CD14-positive monocyte (primary cell): ENCODE data around the gene EFNA1. TPM values are rescaled to one million over a fixed set of nuclear protein-coding genes. Genes with fewer than 3 reads are reported as not detected.
"Not testable (repeated sequence)": the region's sequence is repeated elsewhere in the genome, so short reads cannot be mapped to it uniquely, and the experiment has no call there.

Experiments
- DNase-seq, 3 donors: peaks; one replicate each; pipeline ENCODE4 v3.0.0-alpha.2; 2011 to 2022
- H2AFZ ChIP-seq: 2 replicates; pipeline ENCODE4 v1.6.0; 2012; ENCODE audit warnings: mild to moderate bottlenecking, low read depth, low read length, inconsistent platforms; ENCODE audit not compliant: insufficient read depth, poor library complexity, severe bottlenecking
- H3K27ac ChIP-seq, 2 donors: 1 replicate in 1 of 2; 2 replicates in 1 of 2; pipeline ENCODE4 v1.5.1; 2012 to 2013; ENCODE audit warnings: low read length in 2 of 2, control low read depth in 1 of 2, inconsistent platforms in 1 of 2, low read depth in 1 of 2, mild to moderate bottlenecking in 1 of 2
- H3K27me3 ChIP-seq, 2 donors: one replicate each; pipeline versions ENCODE4 v1.6.0 to v1.6.1; 2011 to 2013; ENCODE audit warnings: low read length in 2 of 2; ENCODE audit not compliant: control insufficient read depth in 2 of 2, insufficient read depth in 2 of 2
- H3K36me3 ChIP-seq, 2 donors: replicated peaks in 1 of 2; 1 replicate in 1 of 2; 2 replicates in 1 of 2; pipeline versions ENCODE4 v1.5.1 to v1.6.1; 2012 to 2013; ENCODE audit warnings: low read length in 2 of 2, control low read depth in 1 of 2, inconsistent platforms in 1 of 2, mild to moderate bottlenecking in 1 of 2; ENCODE audit not compliant: insufficient read depth in 2 of 2, control insufficient read depth in 1 of 2
- H3K4me1 ChIP-seq, 2 donors: 1 replicate in 1 of 2; 2 replicates in 1 of 2; pipeline versions ENCODE4 v1.5.1 to v1.6.1; 2012 to 2013; ENCODE audit warnings: low read length in 2 of 2, control low read depth in 1 of 2, inconsistent platforms in 1 of 2, mild to moderate bottlenecking in 1 of 2, moderate library complexity in 1 of 2; ENCODE audit not compliant: insufficient read depth in 2 of 2, control insufficient read depth in 1 of 2
- H3K4me2 ChIP-seq: replicated peaks from 2 replicates; pipeline ENCODE3; 2012; ENCODE audit warnings: low read length, moderate library complexity, mild to moderate bottlenecking; ENCODE audit not compliant: poor library complexity, severe bottlenecking; ENCODE audit errors: extremely low read depth
- H3K4me3 ChIP-seq, 3 experiments: fragments of 200-600 bp in 1 of 3; sonication (generic) in 1 of 3; replicated peaks in 1 of 3; 1 replicate in 2 of 3; 2 replicates in 1 of 3; pipeline ENCODE4 v1.5.1; 2011 to 2013; ENCODE audit warnings: low read length in 3 of 3, mild to moderate bottlenecking in 3 of 3, control low read depth in 2 of 3, low read depth in 2 of 3, inconsistent platforms in 1 of 3, moderate library complexity in 1 of 3
- H3K79me2 ChIP-seq: 2 replicates; pipeline ENCODE4 v1.6.0; 2012; ENCODE audit warnings: mild to moderate bottlenecking, control low read depth, inconsistent platforms, low read length, moderate library complexity; ENCODE audit not compliant: insufficient read depth
- H3K9ac ChIP-seq: 2 replicates; pipeline ENCODE4 v1.6.0; 2017; ENCODE audit warnings: low read length, mild to moderate bottlenecking; ENCODE audit not compliant: insufficient read depth, poor library complexity, severe bottlenecking
- H3K9me3 ChIP-seq, 2 donors: replicated peaks in 1 of 2; 1 replicate in 1 of 2; 2 replicates in 1 of 2; pipeline versions ENCODE4 v1.5.1 to v1.6.1; 2012 to 2013; ENCODE audit warnings: low read length in 2 of 2, control low read depth in 1 of 2; ENCODE audit not compliant: control insufficient read depth in 1 of 2, insufficient read depth in 1 of 2
- H4K20me1 ChIP-seq: 2 replicates; pipeline ENCODE4 v1.6.0; 2012; ENCODE audit warnings: mild to moderate bottlenecking, low read length, control low read depth, moderate library complexity; ENCODE audit not compliant: insufficient read depth
- H3K27ac Mint-ChIP-seq, 7 donors: one replicate each; pipeline ENCODE4 v1.8.0; 2020; ENCODE audit warnings: mild to moderate bottlenecking in 7 of 7, mixed read lengths in 7 of 7, moderate library complexity in 6 of 7, inconsistent platforms in 2 of 7
- H3K27me3 Mint-ChIP-seq, 3 donors: one replicate each; pipeline ENCODE4 v1.8.0; 2021 to 2022; ENCODE audit warnings: low read depth in 3 of 3, mild to moderate bottlenecking in 3 of 3, mixed read lengths in 3 of 3, moderate library complexity in 3 of 3, inconsistent platforms in 1 of 3
- H3K36me3 Mint-ChIP-seq, 2 donors: one replicate each; pipeline ENCODE4 v1.8.0; 2020; ENCODE audit warnings: mixed read lengths in 2 of 2, inconsistent platforms in 1 of 2, mild to moderate bottlenecking in 1 of 2
- H3K4me1 Mint-ChIP-seq: one replicate; pipeline ENCODE4 v1.8.0; 2020; ENCODE audit warnings: mild to moderate bottlenecking, mixed read lengths
- H3K4me3 Mint-ChIP-seq, 2 donors: one replicate each; pipeline ENCODE4 v1.8.0; 2020; ENCODE audit warnings: mild to moderate bottlenecking in 2 of 2, mixed read lengths in 2 of 2, moderate library complexity in 1 of 2
- H3K9me3 Mint-ChIP-seq, 7 donors: one replicate each; pipeline ENCODE4 v1.8.0; 2020 to 2022; ENCODE audit warnings: mixed read lengths in 7 of 7, mild to moderate bottlenecking in 6 of 7, moderate library complexity in 6 of 7, inconsistent platforms in 2 of 7
- WGBS: methylation state at CpG from one replicate; pipeline ENCODE4 v1.1.5; 2013; ENCODE audit warnings: missing lambda C conversion rate; ENCODE audit not compliant: insufficient coverage; 5-methylcytosine and 5-hydroxymethylcytosine counted together
- intact Hi-C, 2 donors: fragments of 100-400 bp; cut with micrococcal nuclease; formaldehyde crosslinking; loops; one replicate each; pipeline versions ENCODE4 v1.15.0 to v1.15.1; 2023
- polyA plus RNA-seq, 3 donors: library from polyadenylated mRNA; depleted of rRNA in 1 of 3; unstranded in 2 of 3; stranded (reverse) in 1 of 3; fragments of 300-500 nt in 2 of 3; fragments of >200 nt in 1 of 3; fragmentation: Illumina TruSeq in 2 of 3; gene quantifications; 1 replicate in 2 of 3; 2 replicates in 1 of 3; pipeline ENCODE4 v1.2.3, GENCODE V29; 2012 to 2021
- TF ChIP-seq, protein P1 (sequence below): fragments of 200-600 bp; IDR thresholded peaks from one replicate; pipeline ENCODE4 v1.8.0; 2022; ENCODE audit warnings: antibody characterized with exemption, mild to moderate bottlenecking

The EFNA1 gene
- polyA plus RNA-seq, 3 donors, result 1.2 TPM; not detected in 2

- not testable (repeated sequence) for H3K4me2 ChIP-seq, DNase-seq, H3K79me2 ChIP-seq, H4K20me1 ChIP-seq, H3K9me3 ChIP-seq, H2AFZ ChIP-seq, H3K4me3 Mint-ChIP-seq, H3K9ac ChIP-seq, H3K4me3 ChIP-seq, H3K27ac Mint-ChIP-seq, H3K36me3 ChIP-seq, H3K36me3 Mint-ChIP-seq, H3K27ac ChIP-seq
- Histone ChIP-seq H3K27me3 (peaks cover 0 to 15% of the 10 kb centered on the region in 2 donors), H3K4me1 (peaks cover 14 to 17% of the 10 kb centered on the region in 2 donors)
- Mint-ChIP-seq H3K4me1 (peaks cover 23% of the 10 kb centered on the region), H3K9me3 (peaks cover 0 to 11% (median 6%) of the 10 kb centered on the region in 7 donors), H3K27me3 (peaks cover 16 to 23% (median 22%) of the 10 kb centered on the region in 3 donors)
- intact Hi-C loops, result loop anchor here in 1 of 2 donors (5.0 kb wide), 1 partner anchor 36 kb away; the partner anchor contains the start of gene EFNA1
- no CpG with 5 or more reads among the region's 4 CpGs for WGBS
Measured at GRCh38 chr1:155163785-155164184, 36.1 kb downstream of the EFNA1 start.

- not testable (repeated sequence) for H3K9me3 ChIP-seq
- peaks cover 0 to 11% (median 6%) of the 10 kb centered on the region in 7 donors for H3K9me3 Mint-ChIP-seq
- intact Hi-C loops, result loop anchor here (5.0 kb wide), 1 partner anchor 37 kb away; the partner anchor contains the start of gene EFNA1 (in 2 of the 2)
Measured at GRCh38 chr1:155164625-155165024, 36.9 kb downstream of the EFNA1 start.

GRCh38 chr1:155166051-155166470 lies 38.4 kb downstream of the EFNA1 start:
- no peak overlapping the region for H3K4me3 ChIP-seq
- no peak overlapping the region for H3K27ac ChIP-seq
- peaks cover 0 to 11% (median 6%) of the 10 kb centered on the region in 7 donors for H3K9me3 Mint-ChIP-seq
- H3K27ac Mint-ChIP-seq, result no peak overlapping the region
- H3K27me3 ChIP-seq, result peaks cover 0 to 15% of the 10 kb centered on the region in 2 donors
- no peaks in the 10 kb centered on the region for H3K9me3 ChIP-seq
- H3K27me3 Mint-ChIP-seq, result peaks cover 16 to 23% (median 22%) of the 10 kb centered on the region in 3 donors
- H4K20me1 ChIP-seq, result no peaks in the 10 kb centered on the region
- peaks cover 16 to 24% of the 10 kb centered on the region in 2 donors for H3K36me3 Mint-ChIP-seq
- no peak overlapping the region for H2AFZ ChIP-seq
- intact Hi-C loops, result loop anchor here in 1 of 2 donors (2.0 to 5.0 kb wide), 2 partner anchors 39 to 73 kb away; partner anchors contain the start of gene EFNA1
- WGBS, result 15% methylated on average over 7 of the region's 8 CpGs
- no peak overlapping the region for H3K9ac ChIP-seq
- H3K4me1 Mint-ChIP-seq, result peaks cover 19% of the 10 kb centered on the region
- H3K4me3 Mint-ChIP-seq, result peak overlapping the region in 1 of 2 donors; percentile 37
- TF ChIP-seq, protein P1, sequence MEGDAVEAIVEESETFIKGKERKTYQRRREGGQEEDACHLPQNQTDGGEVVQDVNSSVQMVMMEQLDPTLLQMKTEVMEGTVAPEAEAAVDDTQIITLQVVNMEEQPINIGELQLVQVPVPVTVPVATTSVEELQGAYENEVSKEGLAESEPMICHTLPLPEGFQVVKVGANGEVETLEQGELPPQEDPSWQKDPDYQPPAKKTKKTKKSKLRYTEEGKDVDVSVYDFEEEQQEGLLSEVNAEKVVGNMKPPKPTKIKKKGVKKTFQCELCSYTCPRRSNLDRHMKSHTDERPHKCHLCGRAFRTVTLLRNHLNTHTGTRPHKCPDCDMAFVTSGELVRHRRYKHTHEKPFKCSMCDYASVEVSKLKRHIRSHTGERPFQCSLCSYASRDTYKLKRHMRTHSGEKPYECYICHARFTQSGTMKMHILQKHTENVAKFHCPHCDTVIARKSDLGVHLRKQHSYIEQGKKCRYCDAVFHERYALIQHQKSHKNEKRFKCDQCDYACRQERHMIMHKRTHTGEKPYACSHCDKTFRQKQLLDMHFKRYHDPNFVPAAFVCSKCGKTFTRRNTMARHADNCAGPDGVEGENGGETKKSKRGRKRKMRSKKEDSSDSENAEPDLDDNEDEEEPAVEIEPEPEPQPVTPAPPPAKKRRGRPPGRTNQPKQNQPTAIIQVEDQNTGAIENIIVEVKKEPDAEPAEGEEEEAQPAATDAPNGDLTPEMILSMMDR, result no peak
- H3K4me1 ChIP-seq, result peaks cover 14 to 17% of the 10 kb centered on the region in 2 donors
- no peak overlapping the region for H3K4me2 ChIP-seq
- DNase-seq, result no peak
- H3K79me2 ChIP-seq, result no peaks in the 10 kb centered on the region
- H3K36me3 ChIP-seq, result peaks cover 14 to 19% of the 10 kb centered on the region in 2 donors

More at GRCh38 chr1:155164625-155165024, 36.9 kb downstream of the EFNA1 start:
- H3K9ac ChIP-seq, DNase-seq, H3K27ac Mint-ChIP-seq, H3K4me2 ChIP-seq, H3K36me3 ChIP-seq, H3K4me3 Mint-ChIP-seq, H4K20me1 ChIP-seq, H3K4me3 ChIP-seq, H3K79me2 ChIP-seq, H2AFZ ChIP-seq, H3K27ac ChIP-seq: not testable (repeated sequence)
- WGBS, result 100% methylated on average over 2 of the region's 11 CpGs
- Histone ChIP-seq H3K4me1 (peaks cover 14 to 17% of the 10 kb centered on the region in 2 donors), H3K27me3 (peaks cover 0 to 15% of the 10 kb centered on the region in 2 donors)
- Mint-ChIP-seq H3K4me1 (peaks cover 23% of the 10 kb centered on the region), H3K36me3 (peaks cover 7 to 11% of the 10 kb centered on the region in 2 donors), H3K27me3 (peaks cover 16 to 23% (median 22%) of the 10 kb centered on the region in 3 donors)
